GM19328 (cell line): ENCODE results near the gene ACO1.
"Not testable (repeated sequence)": the region's sequence is repeated elsewhere in the genome, so short reads cannot be mapped to it uniquely, and the experiment has no call there.

Experiments used
- ATAC-seq: cut with Tn5 transposase; IDR thresholded peaks from one replicate; pipeline ENCODE4 v1.9.1; 2021; ENCODE audit warnings: mild to moderate bottlenecking, moderate library complexity; ENCODE audit not compliant: unreplicated experiment

The ACO1 gene

GRCh38 chr9:32384364-32385151, at the start of gene ACO1:
ACO1 (plus strand) TSS chr9:32384643; CDS start chr9:32405507, 20,864 bp downstream.
- ATAC-seq = peak; percentile 96

DNA sequence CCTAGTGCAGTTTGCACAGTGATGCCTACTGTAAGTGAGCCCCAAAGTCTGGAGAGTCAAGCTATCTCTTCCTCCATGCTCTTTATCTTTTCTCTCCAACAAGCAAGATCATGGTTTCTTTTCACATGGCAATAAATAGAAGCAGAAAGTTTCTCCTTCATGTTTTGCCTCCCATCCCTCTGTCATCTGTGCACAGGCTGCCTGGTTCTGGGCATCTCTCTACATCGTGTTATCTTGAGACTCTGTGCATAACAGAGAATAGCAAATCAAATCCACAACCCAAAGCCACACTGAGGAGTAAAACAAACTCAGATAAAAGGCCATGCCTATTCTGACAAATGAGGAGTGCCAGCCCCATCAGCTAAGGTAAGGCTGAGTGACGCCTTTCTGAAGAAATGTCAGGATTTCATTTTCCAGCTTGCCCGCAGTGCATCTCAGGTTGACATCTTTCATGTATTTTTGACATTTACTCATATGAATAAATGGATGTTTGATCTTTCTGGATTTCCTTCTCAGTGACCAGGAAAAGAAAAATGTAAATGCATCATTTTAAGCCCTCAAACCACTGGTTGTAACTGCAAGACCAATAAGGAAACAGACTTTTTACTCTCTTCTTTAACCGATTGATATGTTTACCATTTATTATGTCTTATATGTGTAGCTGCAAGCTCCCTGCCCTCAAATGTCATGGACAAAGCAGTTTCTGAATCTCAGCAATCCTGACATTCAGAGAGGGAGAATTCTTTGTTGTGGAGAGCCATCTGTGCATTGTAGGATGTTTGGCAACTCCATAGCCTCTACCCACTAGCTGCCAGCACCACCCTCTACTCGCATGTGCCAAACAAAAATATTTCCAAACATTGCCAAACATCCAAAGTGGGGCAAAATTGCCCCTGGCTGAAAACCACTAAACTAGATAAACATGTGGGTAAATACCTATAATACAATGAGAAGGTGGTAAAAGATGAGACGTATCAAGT, 49.2 kb upstream of the ACO1 start:
- ATAC-seq = no peak

DNA sequence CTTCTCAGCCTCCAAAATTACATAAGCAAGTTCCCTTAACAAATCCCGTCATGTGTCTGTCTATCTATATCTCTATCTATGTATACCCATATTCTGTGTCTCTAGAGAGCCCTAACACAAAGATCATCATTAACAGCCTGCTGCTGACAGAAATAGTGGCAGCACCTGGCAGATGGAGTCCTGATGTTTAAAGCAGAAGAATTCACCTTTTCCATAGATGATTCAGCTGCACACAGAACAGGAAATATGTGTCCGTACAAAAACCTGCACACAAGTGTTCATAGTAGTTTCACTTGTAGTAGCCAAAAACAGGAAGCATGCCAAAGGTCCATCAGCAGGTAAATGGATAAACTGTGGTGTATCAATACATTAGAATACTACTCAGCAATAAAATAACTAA, 45.0 kb upstream of the ACO1 start:
- ATAC-seq = no peak

GRCh38 chr9:32340361-32340760, 44.1 kb upstream of the ACO1 start:
- ATAC-seq = no peak

DNA sequence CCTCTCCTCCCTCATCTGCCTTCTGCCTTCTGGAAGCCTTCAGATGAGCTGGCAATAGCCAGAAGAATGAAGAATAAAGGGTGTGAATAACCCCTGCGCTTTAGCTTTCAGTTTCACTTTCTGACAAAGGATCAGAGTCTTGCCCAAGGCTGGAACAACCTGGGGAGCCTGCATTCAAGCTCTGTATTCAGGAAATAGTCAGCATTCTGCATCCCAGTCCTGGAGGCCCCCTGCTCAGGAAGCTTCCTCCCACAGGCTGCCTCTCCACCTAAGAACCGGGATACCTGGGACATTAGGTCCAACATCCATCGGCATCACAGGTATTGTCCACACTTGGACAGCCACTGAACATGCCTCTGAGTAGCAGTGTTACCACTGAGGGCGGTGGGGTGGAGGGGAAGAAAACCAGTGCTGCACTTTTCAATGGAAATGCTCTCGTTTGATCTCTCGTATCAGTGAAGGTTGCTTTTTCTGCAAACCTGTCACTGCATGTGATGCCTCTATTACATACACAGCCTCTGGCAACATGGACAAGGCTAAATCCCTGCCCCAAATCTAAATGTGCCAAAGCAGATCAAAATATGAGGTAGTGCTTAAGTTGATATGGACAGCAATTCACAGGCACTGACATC, 39.8 kb upstream of the ACO1 start:
- no peak for ATAC-seq

- ATAC-seq = no peak
These were observed 39.2 kb upstream of the ACO1 start for GRCh38 chr9:32345243-32345642.

DNA sequence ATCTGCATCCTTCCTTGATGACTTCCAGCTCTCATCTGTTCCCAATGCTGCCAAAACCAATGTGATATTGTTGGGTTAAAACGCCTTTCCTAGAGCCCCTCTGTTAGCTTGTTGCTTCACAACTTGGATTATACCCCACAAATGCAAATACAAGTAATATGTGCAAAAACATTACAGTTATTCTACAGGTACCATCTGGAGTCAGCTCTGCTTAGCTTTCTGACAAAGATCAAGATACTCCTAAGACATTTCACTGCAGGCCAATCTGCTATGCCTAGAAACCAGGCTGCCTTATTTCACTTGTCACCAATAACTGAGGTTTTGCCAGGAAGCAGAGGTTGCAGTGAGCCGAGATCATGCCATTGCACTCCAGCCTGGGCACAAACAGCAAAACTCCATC, 36.9 kb upstream of the ACO1 start:
- ATAC-seq = no peak

DNA sequence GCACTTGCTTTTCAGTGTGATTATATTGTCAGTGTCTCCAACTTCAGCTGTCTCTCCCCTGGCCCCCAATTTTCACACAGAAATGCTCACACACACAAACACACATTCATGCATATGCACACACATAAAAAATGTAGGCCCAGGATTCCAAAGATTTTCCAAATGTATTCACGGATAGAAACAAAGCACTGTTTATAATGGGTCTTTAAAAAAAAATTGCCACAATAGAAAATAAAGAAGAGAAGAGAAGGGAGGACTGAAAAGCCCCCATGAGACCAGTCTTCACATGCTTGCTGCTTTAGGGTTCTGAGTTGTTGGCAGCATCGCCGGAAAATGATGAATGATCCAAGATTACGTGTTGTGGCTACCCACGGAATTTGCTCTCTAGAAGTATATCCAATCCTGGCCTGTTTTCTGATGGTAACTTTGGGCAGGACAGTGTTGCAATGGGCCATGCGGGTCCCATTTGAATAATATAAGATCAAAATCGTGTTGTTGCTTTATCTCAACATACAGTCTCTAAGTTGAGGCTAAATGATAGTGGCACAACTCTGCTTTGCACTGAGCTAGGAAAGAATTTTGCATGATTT, 36.2 kb upstream of the ACO1 start:
- no peak for ATAC-seq

DNA sequence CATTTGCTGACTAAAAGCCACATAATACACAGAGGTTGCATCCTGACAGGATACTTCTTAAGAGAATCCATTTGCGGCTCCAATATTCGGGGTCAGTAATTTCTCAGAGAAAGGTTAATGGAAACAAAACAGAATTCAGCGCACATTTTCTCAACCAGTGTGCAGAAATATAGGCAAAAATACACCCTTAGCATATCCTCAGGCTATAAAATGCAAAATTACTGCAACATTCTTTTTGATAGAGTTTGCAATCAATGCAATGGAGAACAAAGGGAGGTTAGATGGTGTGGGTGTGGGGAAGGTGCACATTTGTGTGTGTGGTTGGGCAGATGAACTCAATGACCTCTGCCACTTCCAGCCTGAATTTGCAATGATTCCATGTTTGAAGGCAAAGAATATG, 35.4 kb upstream of the ACO1 start:
- ATAC-seq = no peak

- no peak for ATAC-seq
These were observed 33.8 kb upstream of the ACO1 start for GRCh38 chr9:32350682-32351081.

- no peak for ATAC-seq
These were observed 32.6 kb upstream of the ACO1 start for GRCh38 chr9:32351845-32352244.

DNA sequence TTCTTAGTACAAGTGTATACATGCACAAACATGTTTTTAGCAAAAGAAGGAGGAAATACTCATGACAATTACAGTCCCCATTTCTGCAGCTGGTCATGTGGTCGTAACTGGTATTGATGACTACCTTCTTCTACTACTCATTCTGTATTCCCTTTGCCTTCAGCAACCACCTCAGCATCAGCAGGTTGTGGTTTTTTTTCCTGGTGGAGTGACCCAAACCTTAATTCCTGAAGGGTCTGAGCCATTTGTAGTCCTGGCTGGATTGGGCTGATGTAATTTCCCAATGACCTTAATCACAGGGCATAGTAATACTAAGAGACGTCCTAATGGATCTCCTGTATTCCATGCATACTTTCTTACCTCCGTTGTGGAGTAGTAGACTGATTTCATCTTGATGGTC, 31.0 kb upstream of the ACO1 start:
- ATAC-seq = not testable (repeated sequence)

- ATAC-seq = no peak
These were observed 25.0 kb upstream of the ACO1 start for GRCh38 chr9:32359452-32359851.

DNA sequence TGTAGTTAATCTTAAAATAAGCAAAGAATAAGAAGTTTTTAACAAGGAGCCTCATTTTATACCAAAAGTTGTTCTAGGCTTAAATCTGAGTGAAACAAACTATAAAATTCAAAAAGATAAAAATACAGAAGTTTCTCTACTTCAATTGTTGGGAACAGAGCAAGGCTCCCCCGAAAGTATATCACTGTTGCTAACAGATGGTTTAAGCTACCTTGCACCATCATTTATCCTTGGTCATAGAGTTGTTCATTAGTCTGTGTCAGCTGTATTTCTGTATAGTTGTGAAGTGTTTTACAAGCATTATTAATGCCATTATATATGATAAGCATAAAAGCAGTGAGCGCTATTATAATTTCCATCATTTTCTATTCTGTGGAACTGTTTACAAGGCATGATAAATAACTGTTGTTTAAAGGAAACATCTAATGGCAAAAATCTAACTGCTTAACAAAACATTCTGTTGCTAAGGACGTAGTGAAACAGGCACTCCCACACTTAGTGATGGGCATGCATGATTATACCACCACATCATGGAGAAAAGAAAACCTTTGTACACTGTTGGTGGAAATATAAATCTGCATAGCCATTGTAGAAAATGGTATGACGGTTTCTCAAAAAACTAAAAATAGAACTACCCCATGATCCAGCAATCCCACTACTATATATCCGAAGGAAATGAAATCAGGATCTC, 23.3 kb upstream of the ACO1 start:
- ATAC-seq = no peak

GRCh38 chr9:32371279-32371678, 13.2 kb upstream of the ACO1 start:
- no peak for ATAC-seq

DNA sequence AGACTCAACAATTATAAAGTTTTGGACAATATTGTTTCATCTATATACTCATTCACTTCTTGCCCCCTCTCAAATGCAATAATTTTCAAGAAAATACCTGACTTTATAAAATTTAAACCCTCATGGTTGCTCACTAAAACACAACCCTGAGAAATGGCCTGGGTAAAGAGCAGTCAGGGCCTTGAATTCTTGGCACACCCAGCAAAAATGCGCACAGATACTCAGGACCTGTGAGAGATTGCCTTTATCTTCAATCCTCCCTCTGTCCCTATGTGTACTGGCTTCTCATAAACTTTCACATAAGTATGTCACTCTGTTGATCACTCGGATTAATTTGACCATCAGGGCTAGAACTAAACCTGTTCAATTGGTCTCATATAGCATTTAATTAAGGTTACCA, 12.8 kb upstream of the ACO1 start:
- ATAC-seq = no peak

- no peak for ATAC-seq
These were observed 8.2 kb upstream of the ACO1 start for GRCh38 chr9:32376285-32376684.

DNA sequence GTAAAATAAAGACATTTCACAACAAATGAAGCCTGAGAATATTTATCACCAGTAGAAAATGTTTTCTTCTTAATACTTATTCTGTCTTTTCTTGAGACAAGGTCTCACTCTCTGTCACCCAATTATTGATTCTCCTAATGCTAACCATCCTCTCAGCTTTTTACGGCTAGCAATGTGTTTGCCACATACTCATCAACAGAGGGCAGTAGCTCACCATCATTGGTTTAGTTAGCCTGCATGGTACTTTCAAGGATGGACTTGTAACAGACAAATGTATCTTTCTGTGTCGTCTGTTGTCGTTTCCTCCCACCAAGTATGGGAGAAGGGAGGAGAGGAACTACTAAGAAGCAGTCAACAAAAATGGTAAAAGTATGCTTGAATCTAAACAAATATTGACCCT, 5.9 kb upstream of the ACO1 start:
- ATAC-seq = peak; percentile 75

- ATAC-seq = peak; percentile 71
These were observed 5.3 kb upstream of the ACO1 start for GRCh38 chr9:32378993-32379729.

DNA sequence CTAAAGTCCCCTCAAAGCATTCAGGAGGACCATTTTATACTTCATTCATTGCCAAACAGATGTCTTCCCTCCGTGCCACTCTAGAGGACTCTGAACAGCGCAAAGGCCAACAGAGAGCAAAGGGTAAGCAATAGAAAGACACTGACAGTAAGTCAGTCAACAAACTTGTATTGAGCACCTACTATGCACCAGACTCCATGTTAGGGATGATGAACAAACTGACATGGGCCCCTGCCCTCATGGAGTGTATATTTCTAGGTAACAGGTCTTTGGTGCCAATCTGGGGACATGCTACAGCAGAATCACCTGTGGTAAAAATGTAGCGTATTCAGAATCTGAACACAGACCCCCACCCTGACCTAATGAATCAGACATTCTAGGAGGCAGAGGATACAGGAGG, 3.5 kb upstream of the ACO1 start:
- no peak for ATAC-seq
